GM18870 (cell line): Measurements from ENCODE around the gene PRKCE.
"Not testable (repeated sequence)": the region's sequence is repeated elsewhere in the genome, so short reads cannot be mapped to it uniquely, and the experiment has no call there.

Experiments used
- ATAC-seq: cut with Tn5 transposase; IDR thresholded peaks from one replicate; pipeline ENCODE4 v1.9.1; 2021; ENCODE audit warnings: moderate library complexity; ENCODE audit not compliant: unreplicated experiment

The PRKCE gene

GRCh38 chr2:45901468-45902032, 250.1 kb downstream of the PRKCE start:
- no peak for ATAC-seq

DNA sequence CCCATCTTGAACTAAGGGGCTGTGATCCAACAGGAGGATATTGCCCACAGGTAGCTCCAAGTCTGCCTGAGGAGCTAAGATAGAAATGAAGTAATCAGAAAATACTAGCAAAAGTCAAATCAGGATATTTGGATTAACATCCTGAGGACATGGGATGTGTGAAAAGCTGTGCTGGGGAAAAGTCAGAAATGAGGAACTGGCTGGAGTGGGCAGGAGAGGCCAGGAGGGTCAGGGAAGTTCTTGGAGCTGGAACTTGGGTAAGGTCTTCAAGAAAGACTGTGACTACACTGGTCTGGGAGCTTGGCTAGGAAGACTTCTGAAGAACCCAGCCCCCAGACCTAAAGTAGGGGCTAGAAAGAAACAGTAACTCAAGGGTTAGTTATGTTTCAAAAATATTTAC, 250.9 kb downstream of the PRKCE start:
- ATAC-seq: no peak

DNA sequence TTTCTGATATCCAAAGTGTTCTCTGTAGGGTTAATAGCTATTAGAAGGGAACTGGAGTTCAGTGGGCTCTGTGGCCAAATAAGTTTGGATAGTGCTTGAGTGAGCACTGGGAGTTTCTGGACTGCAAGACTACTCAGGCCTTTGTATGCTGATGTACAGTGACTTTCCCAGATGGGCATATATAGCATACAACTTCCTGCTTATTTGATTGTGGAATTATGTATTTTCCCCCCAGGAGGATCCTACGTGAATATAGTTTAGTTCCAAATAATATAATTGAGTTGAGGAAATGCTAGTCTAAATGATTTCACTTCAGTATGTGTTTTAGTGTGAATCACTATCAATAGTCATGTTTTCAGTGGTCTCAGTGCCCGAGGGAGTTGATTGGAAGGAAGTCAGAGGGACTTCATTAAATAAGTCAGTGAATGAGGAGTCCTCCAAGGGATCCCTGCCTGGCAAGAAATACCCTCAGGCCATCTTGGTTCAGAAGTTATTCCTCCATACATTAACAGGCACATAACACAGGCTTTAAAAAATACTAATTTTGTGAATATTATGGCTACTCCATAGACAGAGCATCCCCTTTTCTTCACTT, 251.4 kb downstream of the PRKCE start:
- no peak for ATAC-seq

DNA sequence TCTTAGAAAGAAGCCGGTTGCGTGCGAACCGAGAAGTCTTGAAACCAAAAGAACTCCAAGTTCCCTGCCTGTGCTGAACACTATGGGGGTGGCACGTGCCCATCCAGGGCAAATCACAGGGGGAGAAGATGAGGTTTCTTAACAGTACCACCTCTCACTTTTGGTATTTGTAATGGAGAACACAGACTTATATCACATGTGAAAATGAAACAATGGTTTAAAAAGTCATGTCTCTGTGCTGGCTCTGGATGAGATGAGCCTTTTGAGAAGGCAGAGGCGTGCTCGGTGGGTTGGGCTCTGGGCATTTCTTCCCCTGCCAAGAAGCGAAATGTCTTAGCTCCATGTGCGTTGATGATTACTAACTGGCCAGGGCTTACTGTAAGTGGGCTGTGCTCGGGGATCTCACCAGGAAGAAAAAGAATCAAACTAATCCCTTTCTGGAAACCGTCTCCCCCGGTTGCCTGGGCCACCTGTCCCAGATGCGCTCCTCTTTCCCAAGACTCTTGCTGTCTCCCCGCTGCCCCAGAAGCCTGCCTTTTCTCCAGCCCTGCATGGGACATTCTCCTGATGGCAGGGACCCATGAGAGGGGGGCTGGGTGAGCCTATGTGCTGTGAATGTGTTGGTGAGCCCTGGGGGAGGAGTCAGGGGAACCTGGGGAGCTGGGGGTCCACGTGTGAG, 252.9 kb downstream of the PRKCE start:
- ATAC-seq: no peak

GRCh38 chr2:45904946-45905631, 253.6 kb downstream of the PRKCE start:
- ATAC-seq: no peak

DNA sequence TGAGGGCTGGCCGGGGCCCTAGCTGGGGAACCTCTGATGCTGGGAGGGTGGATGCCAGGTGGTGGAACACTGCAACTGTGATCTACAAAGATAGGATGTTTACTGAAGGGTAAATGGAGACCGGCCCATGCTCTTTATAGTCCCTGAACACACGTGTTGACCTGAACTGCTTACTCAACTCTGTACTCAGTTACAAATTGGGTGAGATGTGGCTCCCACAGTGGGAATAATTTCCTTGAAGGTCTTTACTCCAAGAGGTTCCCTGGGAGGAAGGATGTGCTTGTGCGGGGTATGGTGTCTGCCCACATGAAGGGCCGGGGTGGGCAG, 254.1 kb downstream of the PRKCE start:
- ATAC-seq: no peak

DNA sequence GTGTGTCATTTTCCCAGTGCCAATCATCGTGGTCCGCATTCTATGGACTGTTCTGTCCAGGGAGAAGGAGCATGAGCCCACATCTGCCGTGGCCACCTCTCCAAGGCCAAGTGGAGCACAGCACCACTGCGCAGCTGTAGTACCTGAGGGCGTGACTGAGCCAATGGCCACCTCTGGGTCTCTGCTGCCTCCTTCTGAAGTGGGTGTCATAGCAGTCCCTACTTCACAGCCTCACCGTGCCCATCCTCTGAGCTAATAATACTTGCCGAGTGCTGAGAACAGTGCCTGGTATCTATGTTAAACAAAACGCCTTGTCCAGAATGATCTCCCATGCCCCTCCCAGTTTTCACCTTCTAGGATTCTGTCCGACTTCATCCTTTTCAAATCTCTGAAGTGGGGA, 256.1 kb downstream of the PRKCE start:
- ATAC-seq: no peak

DNA sequence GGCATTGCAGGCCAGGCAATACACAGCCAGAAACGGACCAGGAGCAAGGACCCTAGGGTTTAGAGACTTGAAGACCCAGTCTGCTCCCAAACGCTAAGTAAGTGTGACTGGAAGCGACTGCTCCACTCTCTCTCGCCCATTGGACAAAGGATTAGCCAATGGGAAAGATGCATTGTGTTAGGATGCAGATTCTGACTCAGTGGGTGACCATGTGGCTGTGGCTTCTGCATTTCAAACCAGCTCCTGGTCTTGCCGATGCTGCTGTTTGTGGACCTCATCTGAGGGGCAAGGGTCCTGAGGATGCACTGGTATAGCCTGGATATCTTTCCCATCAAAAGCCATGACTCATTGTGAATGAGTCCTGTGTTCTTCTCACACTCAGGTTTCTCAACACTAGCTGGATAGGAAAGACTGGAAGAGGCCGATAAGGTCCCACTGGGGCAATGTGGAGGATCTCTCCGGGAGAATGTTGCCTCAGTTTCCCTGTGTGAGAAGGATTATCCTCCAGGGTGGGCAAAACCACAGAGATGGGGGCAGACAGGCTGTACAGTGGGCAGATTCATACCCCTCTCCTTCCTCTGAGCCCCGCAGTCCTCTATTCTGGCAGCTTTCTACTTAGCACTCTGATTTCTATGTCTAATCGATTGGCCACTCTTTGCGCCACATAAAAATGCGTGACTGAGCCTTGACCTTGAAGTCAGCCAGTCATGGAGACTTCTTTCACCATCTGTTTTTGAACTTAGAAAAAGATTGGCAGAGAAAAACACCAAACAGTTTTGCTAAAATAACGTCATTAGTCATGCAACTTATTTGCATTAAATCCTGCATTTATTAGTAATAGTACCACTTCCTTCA, 257.1 kb downstream of the PRKCE start:
- ATAC-seq: no peak

- ATAC-seq: no peak
Observed at GRCh38 chr2:45909171-45909565, 257.7 kb downstream of the PRKCE start.

DNA sequence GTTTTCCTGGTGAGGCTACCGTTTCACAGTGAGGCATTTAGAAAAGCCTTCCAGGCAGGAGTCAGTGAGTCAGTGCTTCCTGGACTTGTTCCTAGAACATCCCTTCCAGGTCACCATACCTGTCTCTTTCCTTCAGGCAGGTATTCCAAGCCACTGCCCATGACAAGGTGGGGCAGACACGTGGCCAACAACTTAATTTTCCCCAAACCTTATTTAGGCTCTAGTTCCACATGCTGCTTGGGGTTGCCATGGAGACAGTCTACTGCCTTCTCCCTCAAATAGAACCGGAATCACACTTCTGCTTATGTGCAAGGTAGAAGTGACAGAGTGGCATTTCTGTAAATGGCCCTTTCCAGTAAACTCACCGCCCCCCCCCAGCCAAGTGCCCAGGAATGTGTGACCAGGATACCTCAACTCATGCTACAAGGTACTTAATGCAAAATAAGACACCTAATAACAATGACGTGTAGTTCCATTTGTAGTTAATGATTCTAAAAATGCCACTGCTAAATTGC, 258.3 kb downstream of the PRKCE start:
- ATAC-seq: peak; percentile 60

- ATAC-seq: no peak
Observed at GRCh38 chr2:45910473-45911060, 259.1 kb downstream of the PRKCE start.

DNA sequence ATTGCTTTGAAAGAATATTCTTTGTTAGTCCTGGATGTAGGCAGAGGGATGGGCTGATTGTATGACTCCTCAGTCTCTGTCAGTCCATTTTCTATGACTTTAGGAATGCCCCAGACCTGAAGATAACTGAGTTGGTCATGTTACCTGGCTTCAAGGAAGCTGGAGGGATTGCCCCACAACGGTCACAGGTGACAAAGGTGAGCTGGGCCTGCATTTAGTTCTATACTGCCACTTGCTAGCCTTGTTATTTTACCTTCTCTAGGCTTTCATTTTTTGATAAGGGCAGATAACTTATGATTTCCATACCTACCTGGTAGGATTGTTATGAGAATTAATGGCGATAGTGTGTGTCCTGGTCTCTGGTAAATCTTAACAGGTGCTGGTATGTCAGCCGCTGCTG, 260.1 kb downstream of the PRKCE start:
- no peak for ATAC-seq

DNA sequence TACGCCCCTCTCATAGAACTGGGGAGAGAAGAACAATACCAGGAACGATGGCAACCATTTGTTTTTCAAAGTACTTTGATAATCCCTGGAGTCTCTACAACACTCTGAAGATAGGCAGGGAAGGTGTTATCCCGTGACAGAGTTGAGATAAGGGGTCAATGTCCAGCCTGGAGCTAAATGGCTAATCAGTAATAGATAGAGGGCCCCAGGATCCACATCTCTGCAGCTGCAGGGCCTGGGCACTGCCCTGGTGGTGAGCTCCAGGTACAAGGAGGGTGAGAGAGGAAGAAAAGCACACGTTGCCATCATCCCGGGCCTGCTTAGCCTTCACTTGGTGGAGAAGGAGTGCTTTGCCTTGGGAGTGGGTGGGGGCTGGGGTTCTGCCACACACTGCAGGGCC, 260.6 kb downstream of the PRKCE start:
- ATAC-seq: no peak

- ATAC-seq: no peak
Observed at GRCh38 chr2:45913539-45913938, 262.1 kb downstream of the PRKCE start.

GRCh38 chr2:45915523-45915922, 264.0 kb downstream of the PRKCE start:
- no peak for ATAC-seq

DNA sequence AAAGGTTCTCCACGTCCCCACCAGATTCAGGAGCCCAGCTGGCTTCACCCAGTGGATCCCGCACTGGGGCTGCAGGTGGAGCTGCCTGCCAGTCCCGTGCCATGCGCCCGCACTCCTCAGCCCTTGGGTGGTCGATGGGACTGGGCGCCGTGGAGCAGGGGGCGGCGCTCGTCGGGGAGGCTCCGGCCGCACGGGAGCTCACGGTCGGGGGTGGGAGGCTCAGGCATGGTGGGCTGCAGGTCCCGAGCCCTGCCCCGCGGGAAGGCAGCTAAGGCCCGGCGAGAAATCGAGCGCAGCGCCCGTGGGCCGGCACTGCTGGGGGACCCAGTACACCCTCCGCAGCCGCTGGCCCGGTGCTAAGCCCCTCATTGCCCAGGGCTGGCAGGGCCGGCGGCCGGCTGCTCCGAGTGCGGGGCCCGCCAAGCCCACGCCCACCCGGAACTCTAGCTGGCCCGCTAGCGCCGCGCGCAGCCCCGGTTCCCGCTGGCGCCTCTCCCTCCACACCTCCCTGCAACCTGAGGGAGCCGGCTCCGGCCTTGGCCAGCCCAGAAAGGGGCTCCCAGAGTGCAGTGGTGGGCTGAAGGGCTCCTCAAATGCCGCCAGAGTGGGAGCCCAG, 266.2 kb downstream of the PRKCE start:
- ATAC-seq: not testable (repeated sequence)

- no peak for ATAC-seq
Observed at GRCh38 chr2:45918463-45919159, 267.1 kb downstream of the PRKCE start.

- no peak for ATAC-seq
Observed at GRCh38 chr2:45919160-45919650, 267.7 kb downstream of the PRKCE start.

- ATAC-seq: no peak
Observed at GRCh38 chr2:45919711-45920111, 268.2 kb downstream of the PRKCE start.
